H1 (cell line): ENCODE data around the gene GALNT1. TPM values are rescaled to one million over a fixed set of nuclear protein-coding genes. Genes with fewer than 3 reads are reported as not detected.

Source experiments
- CTBP2 ChIP-seq: IDR thresholded peaks from 2 replicates; pipeline ENCODE4 v1.7.0; 2011; ENCODE audit warnings: borderline replicate concordance, mild to moderate bottlenecking, moderate library complexity, mixed read lengths, low read length; ENCODE audit not compliant: insufficient read depth, insufficient read length
- HDAC2 ChIP-seq, 2 experiments: fragments of 300-600 bp in 1 of 2; sonication (generic) in 1 of 2; IDR thresholded peaks; 2 replicates each; pipeline ENCODE4 v1.6.1; 2011 to 2012; ENCODE audit warnings: low read depth in 2 of 2, low read length in 2 of 2, mild to moderate bottlenecking in 2 of 2, moderate library complexity in 2 of 2, borderline replicate concordance in 1 of 2, inconsistent platforms in 1 of 2
- KDM5A ChIP-seq: fragments of 200-600 bp; IDR thresholded peaks from 2 replicates; pipeline ENCODE4 v1.7.1; 2012; ENCODE audit warnings: mild to moderate bottlenecking, low read length, inconsistent platforms, mixed read lengths
- RFX5 ChIP-seq: IDR thresholded peaks from 2 replicates; pipeline ENCODE4 v1.6.1; 2011; ENCODE audit warnings: low read depth, low read length, improper control_type of control experiment, borderline replicate concordance
- SIN3A ChIP-seq, 2 experiments: IDR thresholded peaks in 1 of 2; conservative IDR thresholded peaks in 1 of 2; 2 replicates each; pipeline ENCODE4 v1.6.1; 2011 to 2012; ENCODE audit warnings: low read length in 2 of 2, improper control_type of control experiment in 1 of 2, low read depth in 1 of 2, mild to moderate bottlenecking in 1 of 2
- SIX5 ChIP-seq: IDR thresholded peaks from 2 replicates; pipeline ENCODE4 v1.6.1; 2011; ENCODE audit warnings: mild to moderate bottlenecking, low read depth, low read length
- polyA plus RNA-seq, 7 experiments: library from polyadenylated mRNA; depleted of rRNA in 3 of 7; stranded (reverse) in 5 of 7; unstranded in 2 of 7; fragments of >200 nt in 5 of 7; fragments of 200-250 nt in 2 of 7; gene quantifications; 1 replicate in 5 of 7; 2 replicates in 1 of 7; 4 replicates in 1 of 7; pipeline versions ENCODE4 v1.2.1 to v1.2.3, GENCODE V29; 2011 to 2013; ENCODE audit warnings: missing spikeins in 2 of 7, mixed read lengths in 2 of 7
- total RNA-seq: library from RNA; stranded (reverse); fragmentation: NEBNext Ultra II Directional; extraction: Animal tissue kit (Norgen Biotek cat#: 25700); gene quantifications from 2 replicates; pipeline ENCODE4 v1.2.1, GENCODE V29; 2021

Gene GALNT1
- total and polyA plus RNA-seq, 2 of the 8 experiments (the other 6 are each of a cell fraction or from before 2014, with no cell fraction given): 22.4 to 101 TPM

DNA sequence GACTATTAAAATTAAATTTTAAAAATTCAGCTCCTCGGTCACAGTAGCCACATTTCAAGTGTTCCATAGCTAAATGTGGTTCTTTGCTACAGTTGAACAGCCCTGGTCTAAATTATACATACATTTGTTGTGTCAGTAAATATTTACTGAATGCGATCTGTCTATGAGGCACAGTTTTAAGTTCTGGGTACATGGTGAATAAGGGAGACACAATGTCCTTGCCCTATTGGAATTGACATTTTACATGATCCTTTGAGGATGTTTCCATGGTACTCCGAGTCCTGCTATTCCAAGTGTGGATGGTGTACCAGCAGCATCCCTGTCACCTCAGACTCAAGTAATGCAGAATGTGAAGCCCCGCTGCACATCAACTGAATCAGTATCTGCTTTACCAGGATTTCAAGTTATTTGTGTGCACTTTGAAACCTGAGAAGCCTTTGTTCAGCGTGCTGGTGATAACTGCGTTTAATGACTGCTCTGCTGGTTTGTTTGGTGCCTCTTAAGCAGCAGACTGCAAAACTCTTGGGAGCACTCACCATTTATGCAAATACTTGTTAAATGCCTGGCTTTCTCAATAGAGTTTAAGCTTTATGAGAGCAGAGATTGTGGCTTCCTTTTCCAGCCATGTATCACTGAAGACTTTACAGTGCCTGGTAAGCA is 1.5 kb downstream of the GALNT1 start (continued):
- no peak for TF ChIP-seq RFX5
- no peak for TF ChIP-seq CTBP2
- no peak for TF ChIP-seq SIX5
- no peak for TF ChIP-seq KDM5A
- TF ChIP-seq SIN3A (conservative IDR thresholded peaks at IDR 0.05 in 1 of 2, IDR thresholded peaks at IDR 0.05 in 1 of 2; ENCODE audit: low read depth in 1 of 2, low read length in 2 of 2): no peak
- TF ChIP-seq HDAC2 (IDR thresholded peaks at IDR 0.05; ENCODE audit: borderline replicate concordance in 1 of 2, low read depth in 2 of 2, low read length in 2 of 2): no peak
